GM23248 (cell line): Measurements from ENCODE around the gene TMEM238L. TPM values are rescaled to one million over a fixed set of nuclear protein-coding genes. Genes with fewer than 3 reads are reported as not detected.

Experiments
- DNase-seq: peaks from one replicate; pipeline ENCODE4 v3.0.0-alpha.2; 2015
- H2AFZ ChIP-seq: fragments of 200-600 bp; sonication (generic); 2 replicates; pipeline ENCODE4 v1.6.1; 2016; ENCODE audit warnings: antibody characterized with exemption
- H3F3A ChIP-seq: fragments of 200-600 bp; sonication (generic); 2 replicates; pipeline ENCODE4 v1.6.1; 2016; ENCODE audit warnings: mild to moderate bottlenecking, antibody characterized with exemption, mixed run types; ENCODE audit not compliant: insufficient read depth
- H3K27ac ChIP-seq: fragments of 200-600 bp; sonication (generic); 2 replicates; pipeline ENCODE4 v1.5.1; 2016; ENCODE audit warnings: mild to moderate bottlenecking
- H3K27me3 ChIP-seq: fragments of 200-600 bp; sonication (generic); replicated peaks from 2 replicates; pipeline ENCODE4 v1.6.1; 2016; ENCODE audit warnings: mild to moderate bottlenecking; ENCODE audit not compliant: insufficient read depth
- H3K36me3 ChIP-seq: fragments of 200-600 bp; sonication (generic); 2 replicates; pipeline ENCODE4 v1.6.1; 2016; ENCODE audit warnings: low read depth, mild to moderate bottlenecking
- H3K4me1 ChIP-seq: fragments of 200-600 bp; sonication (generic); 2 replicates; pipeline ENCODE4 v1.6.1; 2016; ENCODE audit warnings: mild to moderate bottlenecking; ENCODE audit not compliant: insufficient read depth
- H3K4me2 ChIP-seq: fragments of 200-600 bp; sonication (generic); one replicate; pipeline ENCODE4 v1.6.1; 2016; ENCODE audit warnings: mild to moderate bottlenecking; ENCODE audit not compliant: unreplicated experiment
- H3K4me3 ChIP-seq: fragments of 200-600 bp; sonication (generic); 2 replicates; pipeline ENCODE4 v1.5.1; 2016; ENCODE audit warnings: mild to moderate bottlenecking
- H3K79me2 ChIP-seq: fragments of 200-600 bp; sonication (generic); 2 replicates; pipeline ENCODE4 v1.6.1; 2016; ENCODE audit warnings: mild to moderate bottlenecking; ENCODE audit not compliant: insufficient read depth
- H3K9ac ChIP-seq: fragments of 200-600 bp; sonication (generic); 2 replicates; pipeline ENCODE4 v1.6.1; 2016; ENCODE audit warnings: mild to moderate bottlenecking
- H3K9me2 ChIP-seq: fragments of 200-600 bp; sonication (generic); 2 replicates; pipeline ENCODE4 v1.6.1; 2016; ENCODE audit warnings: mixed run types, mild to moderate bottlenecking, moderate library complexity; ENCODE audit not compliant: insufficient read depth
- H3K9me3 ChIP-seq: fragments of 200-600 bp; sonication (generic); one replicate; pipeline ENCODE4 v1.6.1; 2017; ENCODE audit warnings: low read depth
- H4K20me1 ChIP-seq: fragments of 200-600 bp; sonication (generic); 2 replicates; pipeline ENCODE4 v1.6.0; 2016; ENCODE audit not compliant: insufficient read depth
- EZH2 ChIP-seq: fragments of 200-600 bp; sonication (generic); IDR thresholded peaks from 2 replicates; pipeline ENCODE4 v1.6.1; 2018; ENCODE audit warnings: antibody characterized with exemption, mild to moderate bottlenecking; ENCODE audit not compliant: insufficient read depth, poor library complexity, severe bottlenecking
- EZH2phosphoT487 ChIP-seq: fragments of 200-600 bp; sonication (generic); IDR thresholded peaks from 2 replicates; pipeline ENCODE4 v1.6.1; 2018; ENCODE audit warnings: antibody characterized with exemption, moderate library complexity, mild to moderate bottlenecking, low read depth; ENCODE audit not compliant: insufficient read depth
- WGBS, 2 experiments: methylation state at CpG; one replicate each; pipeline ENCODE4 v1.1.6; 2015 to 2017; ENCODE audit warnings: low lambda C conversion rate in 2 of 2, low coverage in 1 of 2; ENCODE audit errors: missing lambda C conversion rate in 2 of 2; 5-methylcytosine and 5-hydroxymethylcytosine counted together
- in situ Hi-C: fragments of 300-500 bp; cut with MboI; formaldehyde crosslinking; loops from 2 replicates; pipeline ENCODE4 v1.15.0; 2020
- polyA plus RNA-seq: library from polyadenylated mRNA; unstranded; fragments of >200 nt; fragmentation: Nextera tagmentation; extraction: Ambion mirVana; gene quantifications from 2 replicates; pipeline ENCODE4 v1.2.1, GENCODE V29; 2016
- total RNA-seq: library from RNA; depleted of rRNA; stranded (reverse); fragments of >200 nt; shearing (Covaris generic); gene quantifications from 2 replicates; pipeline ENCODE4 v1.2.3, GENCODE V29; 2014

Gene TMEM238L
- total and polyA plus RNA-seq, 2 experiments from 2014 or later, result not detected

GRCh38 chr17:10754861-10755591, 48.9 kb downstream of the TMEM238L start:
- H3K4me3 ChIP-seq, result no peak overlapping the region
- no peaks in the 10 kb centered on the region for H3K79me2 ChIP-seq
- H4K20me1 ChIP-seq, result no peaks in the 10 kb centered on the region
- 76 to 83% methylated on average over 14 of the region's 14 CpGs for WGBS, 2 experiments
- no peaks in the 10 kb centered on the region for H3K4me1 ChIP-seq
- H3F3A ChIP-seq, result no peaks in the 10 kb centered on the region
- H3K36me3 ChIP-seq, result no peaks in the 10 kb centered on the region
- no peak overlapping the region for H3K27ac ChIP-seq
- DNase-seq, result no peak
- no peak overlapping the region for H3K4me2 ChIP-seq
- no peaks in the 10 kb centered on the region for H3K27me3 ChIP-seq
- H3K9me3 ChIP-seq, result no peaks in the 10 kb centered on the region
- no peak overlapping the region for H2AFZ ChIP-seq
- in situ Hi-C loops, result no loop called here
- H3K9ac ChIP-seq, result no peak overlapping the region
- no peaks in the 10 kb centered on the region for H3K9me2 ChIP-seq
- no peak for TF ChIP-seq EZH2phosphoT487
- TF ChIP-seq EZH2, result no peak

GRCh38 chr17:10754109-10754508, 49.8 kb downstream of the TMEM238L start:
- 0 out of 2 replicates have a peak, but pooled peaks cover 5% of the 10 kb centered on the region for H3K27me3 ChIP-seq
- no peak overlapping the region for H3K27ac ChIP-seq
- in situ Hi-C loops, result no loop called here
- H2AFZ ChIP-seq, result no peak overlapping the region
- WGBS, 2 experiments, result 56 to 59% methylated on average over 2 of the region's 2 CpGs
- no peaks in the 10 kb centered on the region for H3K9me2 ChIP-seq
- H3K4me3 ChIP-seq, result no peak overlapping the region
- H3F3A ChIP-seq, result no peaks in the 10 kb centered on the region
- H3K79me2 ChIP-seq, result no peaks in the 10 kb centered on the region
- no peaks in the 10 kb centered on the region for H3K9me3 ChIP-seq
- H4K20me1 ChIP-seq, result no peaks in the 10 kb centered on the region
- no peak for TF ChIP-seq EZH2
- no peak for TF ChIP-seq EZH2phosphoT487
- peak; percentile 39 for DNase-seq
- H3K4me2 ChIP-seq, result no peak overlapping the region
- no peaks in the 10 kb centered on the region for H3K4me1 ChIP-seq
- H3K9ac ChIP-seq, result no peak overlapping the region
- H3K36me3 ChIP-seq, result no peaks in the 10 kb centered on the region

GRCh38 chr17:10752696-10753095, 51.2 kb downstream of the TMEM238L start:
- Histone ChIP-seq H3K4me1 (no peaks in the 10 kb centered on the region), H3K9me2 (no peaks in the 10 kb centered on the region), H3K9ac (no peak overlapping the region), H3K36me3 (no peaks in the 10 kb centered on the region), H3K9me3 (no peaks in the 10 kb centered on the region), H3K27me3 (peaks cover 9% of the 10 kb centered on the region; the same call in 1 of the 2 replicates), H3K79me2 (no peaks in the 10 kb centered on the region), H3K4me2 (no peak overlapping the region), H4K20me1 (no peaks in the 10 kb centered on the region), H3K27ac (no peak overlapping the region), H2AFZ (no peak overlapping the region), H3F3A (no peaks in the 10 kb centered on the region), H3K4me3 (no peak overlapping the region)
- TF ChIP-seq EZH2, result no peak
- TF ChIP-seq EZH2phosphoT487, result no peak
- in situ Hi-C loops, result no loop called here
- DNase-seq, result no peak
- WGBS, 2 experiments, result 73 to 75% methylated on average over 10 of the region's 10 CpGs

- Histone ChIP-seq H2AFZ (no peak overlapping the region), H3F3A (no peaks in the 10 kb centered on the region), H3K79me2 (no peaks in the 10 kb centered on the region), H3K27ac (no peak overlapping the region), H3K9me3 (no peaks in the 10 kb centered on the region), H4K20me1 (no peaks in the 10 kb centered on the region), H3K9me2 (no peaks in the 10 kb centered on the region), H3K4me1 (no peaks in the 10 kb centered on the region), H3K36me3 (no peaks in the 10 kb centered on the region), H3K4me3 (no peak overlapping the region), H3K9ac (no peak overlapping the region), H3K4me2 (no peak overlapping the region), H3K27me3 (peaks cover 15% of the 10 kb centered on the region; the same call in 1 of the 2 replicates)
- in situ Hi-C loops, result no loop called here
- DNase-seq, result no peak
- 81 to 82% methylated on average over 3 of the region's 3 CpGs for WGBS, 2 experiments
- TF ChIP-seq EZH2 (no peak), EZH2phosphoT487 (no peak)
Measured at GRCh38 chr17:10751563-10751962, 52.3 kb downstream of the TMEM238L start.
